Endothelial cell of umbilical vein (primary cell): ENCODE measurements around the gene CEBPB. TPM values are rescaled to one million over a fixed set of nuclear protein-coding genes. Genes with fewer than 3 reads are reported as not detected.

Source experiments
- BruUV-seq: library from RNA; stranded (reverse); fragments of 400-500 nt; replicated peaks from 2 replicates; lab custom pipeline; 2021; lab: Mats Ljungman, UMichigan
- CTCF ChIA-PET: fragments of 300-600, 350-600 bp; sonication (Branson Sonifier 250); formaldehyde crosslinking; loops from one replicate; lab custom pipeline; 2021; ENCODE audit warnings: antibody characterized with exemption, inconsistent platforms; lab: Charles Lee
- POLR2A ChIA-PET: fragments of 300-600, 350-600 bp; sonication (Branson Sonifier 250); formaldehyde crosslinking; loops from one replicate; lab custom pipeline; 2021; ENCODE audit warnings: antibody characterized with exemption, inconsistent platforms; lab: Charles Lee
- DNase-seq: peaks from one replicate; pipeline ENCODE4 v3.0.0-alpha.2; 2011; ENCODE audit warnings: low read depth, low spot score
- FAIRE-seq: peaks from 2 replicates; lab custom pipeline; 2011; peaks lifted over from hg19 to GRCh38; lab: Jason Lieb, UNC
- H2AFZ ChIP-seq: 2 replicates; pipeline ENCODE4 v1.6.0; 2012; ENCODE audit warnings: low read depth, low read length, control low read depth, inconsistent platforms
- H3K27ac ChIP-seq: 2 replicates; pipeline ENCODE4 v1.5.1; 2011; ENCODE audit warnings: low read depth, mild to moderate bottlenecking, control low read depth, low read length, moderate library complexity; ENCODE audit not compliant: insufficient read depth
- H3K27me3 ChIP-seq, 2 experiments: 2 replicates each; pipeline versions ENCODE4 v1.6.0 to v1.6.1; 2011; ENCODE audit warnings: low read length in 2 of 2, mixed read lengths in 1 of 2; ENCODE audit not compliant: control insufficient read depth in 2 of 2, insufficient read depth in 2 of 2
- H3K36me3 ChIP-seq, 2 experiments: 2 replicates in 1 of 2; 3 replicates in 1 of 2; pipeline ENCODE4 v1.5.1; 2011; ENCODE audit warnings: low read length in 2 of 2, mild to moderate bottlenecking in 1 of 2, moderate library complexity in 1 of 2; ENCODE audit not compliant: control insufficient read depth in 2 of 2, insufficient read depth in 2 of 2; ENCODE audit errors: extremely low read depth in 1 of 2
- H3K4me1 ChIP-seq: 3 replicates; pipeline ENCODE4 v1.5.1; 2011; ENCODE audit warnings: mild to moderate bottlenecking, low read length; ENCODE audit not compliant: control insufficient read depth, insufficient read depth; ENCODE audit errors: extremely low read depth
- H3K4me2 ChIP-seq: 2 replicates; pipeline ENCODE4 v1.6.1; 2011; ENCODE audit warnings: low read length, control low read depth, mixed read lengths; ENCODE audit not compliant: insufficient read depth
- H3K4me3 ChIP-seq, 3 experiments: fragments of 200-600 bp in 1 of 3; sonication (generic), shearing (Covaris generic) in 1 of 3; replicated peaks in 1 of 3; 2 replicates each; pipeline ENCODE4 v1.5.1; 2011 to 2016; ENCODE audit warnings: control low read depth in 3 of 3, low read length in 3 of 3, mild to moderate bottlenecking in 2 of 3, inconsistent platforms in 1 of 3, low read depth in 1 of 3, moderate library complexity in 1 of 3; ENCODE audit not compliant: insufficient read depth in 1 of 3
- H3K79me2 ChIP-seq: 2 replicates; pipeline ENCODE4 v1.6.0; 2012; ENCODE audit warnings: low read length, inconsistent platforms; ENCODE audit not compliant: control insufficient read depth, insufficient read depth
- H3K9ac ChIP-seq: replicated peaks from 2 replicates; pipeline ENCODE3; 2011; ENCODE audit warnings: low read length, control low read depth; ENCODE audit not compliant: insufficient read depth; ENCODE audit errors: extremely low read depth
- H3K9me1 ChIP-seq: replicated peaks from 3 replicates; pipeline ENCODE4 v1.6.0; 2011; ENCODE audit warnings: mild to moderate bottlenecking, low read length; ENCODE audit not compliant: control insufficient read depth, insufficient read depth; ENCODE audit errors: extremely low read depth
- H3K9me3 ChIP-seq: replicated peaks from 2 replicates; pipeline ENCODE4 v1.5.1; 2012; ENCODE audit warnings: low read length, inconsistent platforms; ENCODE audit not compliant: control insufficient read depth, insufficient read depth
- H4K20me1 ChIP-seq: replicated peaks from 2 replicates; pipeline ENCODE3; 2011; ENCODE audit warnings: mild to moderate bottlenecking, low read length; ENCODE audit not compliant: control insufficient read depth, insufficient read depth; ENCODE audit errors: extremely low read depth
- EZH2 ChIP-seq: IDR thresholded peaks from 2 replicates; pipeline ENCODE4 v1.6.1; 2012; ENCODE audit warnings: borderline replicate concordance, low read depth, mild to moderate bottlenecking, moderate library complexity, low read length, inconsistent platforms; ENCODE audit not compliant: severe bottlenecking
- FOS ChIP-seq: IDR thresholded peaks from 2 replicates; pipeline ENCODE4 v1.6.1; 2011; ENCODE audit warnings: mild to moderate bottlenecking, low read length, moderate library complexity, borderline replicate concordance; ENCODE audit not compliant: insufficient read depth
- GATA2 ChIP-seq: IDR thresholded peaks from 2 replicates; pipeline ENCODE4 v1.7.0; 2011; ENCODE audit warnings: low read depth, mild to moderate bottlenecking, moderate library complexity, mixed read lengths, low read length; ENCODE audit not compliant: insufficient read length, insufficient read depth
- JUN ChIP-seq: IDR thresholded peaks from 2 replicates; pipeline ENCODE4 v1.6.1; 2011; ENCODE audit warnings: borderline replicate concordance, low read depth; ENCODE audit not compliant: insufficient read length, insufficient read depth
- MAX ChIP-seq: IDR thresholded peaks from 2 replicates; pipeline ENCODE4 v1.6.1; 2011; ENCODE audit not compliant: insufficient read depth, insufficient read length
- MYC ChIP-seq: IDR thresholded peaks from one replicate; pipeline ENCODE4 v1.6.1; 2011; ENCODE audit warnings: mild to moderate bottlenecking, low read depth, low read length
- POLR2A ChIP-seq: IDR thresholded peaks from 2 replicates; pipeline ENCODE4 v1.6.1; 2012; ENCODE audit warnings: low read depth, mild to moderate bottlenecking, control low read depth, low read length
- POLR2AphosphoS5 ChIP-seq: IDR thresholded peaks from 2 replicates; pipeline ENCODE4 v1.6.1; 2012; ENCODE audit warnings: low read depth, mild to moderate bottlenecking, control low read depth, low read length, moderate library complexity; ENCODE audit not compliant: insufficient read depth
- dilution Hi-C: fragments of 300-500 bp; cut with MboI; formaldehyde crosslinking; loops from one replicate; pipeline ENCODE4 v1.15.0; 2019; ENCODE audit warnings: low sequenced_read_pairs; ENCODE audit not compliant: extremely low pct_ligation_motif_present
- intact Hi-C: fragments of 100-400 bp; cut with micrococcal nuclease; formaldehyde crosslinking; loops from one replicate; pipeline ENCODE4 v1.10.0; 2022
- polyA plus RNA-seq, 4 experiments: library from polyadenylated mRNA; depleted of rRNA in 3 of 4; stranded (reverse) in 3 of 4; unstranded in 1 of 4; fragments of >200 nt; gene quantifications; 2 replicates each; pipeline versions ENCODE4 v1.2.1 to v1.2.3, GENCODE V29; 2011 to 2012; ENCODE audit warnings: missing spikeins in 1 of 4
- total RNA-seq: library from RNA; stranded (reverse); gene quantifications from 2 replicates; pipeline ENCODE4 v1.2.3, GENCODE V29; 2021
- TF ChIP-seq, protein P1 (sequence below), 2 donors: IDR thresholded peaks; 1 replicate in 1 of 2; 2 replicates in 1 of 2; pipeline ENCODE4 v1.5.1; 2011; ENCODE audit warnings: low read length in 2 of 2, mild to moderate bottlenecking in 2 of 2, moderate library complexity in 2 of 2, control low read depth in 1 of 2, inconsistent platforms in 1 of 2, low read depth in 1 of 2; ENCODE audit not compliant: insufficient read depth in 1 of 2; ENCODE audit errors: extremely low read depth in 1 of 2

The CEBPB gene
- total and polyA plus RNA-seq, 2 donors (not counting 3 experiments of a cell fraction or from before 2014, with no cell fraction given), result 3.7 to 11.4 TPM

- ChIA-PET CTCF (interaction anchor here (1.1 to 4.7 kb wide), 8 partner anchors 12 to 172 kb away, joined by 3 to 41 read pairs (median 13); no protein-coding TSS in a partner anchor), POLR2A (interaction anchor here (0.6 kb wide), 1 partner anchor 168 kb away, joined by 7 read pairs; the partner anchor contains the start of gene SNAI1)
- Histone ChIP-seq H3K27ac (peak overlapping the region; percentile 77), H3K79me2 (peaks cover 62% of the 10 kb centered on the region), H4K20me1 (no peaks in the 10 kb centered on the region), H3K36me3 (peaks cover 0 to 6% of the 10 kb centered on the region in 2 experiments), H3K4me1 (peaks cover 63% of the 10 kb centered on the region), H3K27me3 (no peaks in the 10 kb centered on the region), H3K9me3 (no peaks in the 10 kb centered on the region), H3K4me2 (peak overlapping the region; percentile 77), H3K9ac (peak overlapping the region; percentile 28), H3K9me1 (no peaks in the 10 kb centered on the region), H2AFZ (no peak overlapping the region), H3K4me3 (peak overlapping the region in 1 of 3 experiments; percentile 12)
- intact Hi-C loops (loop anchor here (5.0 kb wide), 3 partner anchors 39 to 1424 kb away; partner anchors contain the start of genes SNAI1 and UBE2V1), dilution Hi-C loops (no loop called here)
- DNase-seq (no peak), FAIRE-seq (peak; percentile 33)
- no TSS peak for BruUV-seq
- no peak for TF ChIP-seq MYC
- TF ChIP-seq JUN, result no peak
- TF ChIP-seq POLR2A, result no peak
- TF ChIP-seq MAX, result no peak
- no peak for TF ChIP-seq FOS
- no peak for TF ChIP-seq POLR2AphosphoS5
- no peak for TF ChIP-seq EZH2
- TF ChIP-seq, protein P1, sequence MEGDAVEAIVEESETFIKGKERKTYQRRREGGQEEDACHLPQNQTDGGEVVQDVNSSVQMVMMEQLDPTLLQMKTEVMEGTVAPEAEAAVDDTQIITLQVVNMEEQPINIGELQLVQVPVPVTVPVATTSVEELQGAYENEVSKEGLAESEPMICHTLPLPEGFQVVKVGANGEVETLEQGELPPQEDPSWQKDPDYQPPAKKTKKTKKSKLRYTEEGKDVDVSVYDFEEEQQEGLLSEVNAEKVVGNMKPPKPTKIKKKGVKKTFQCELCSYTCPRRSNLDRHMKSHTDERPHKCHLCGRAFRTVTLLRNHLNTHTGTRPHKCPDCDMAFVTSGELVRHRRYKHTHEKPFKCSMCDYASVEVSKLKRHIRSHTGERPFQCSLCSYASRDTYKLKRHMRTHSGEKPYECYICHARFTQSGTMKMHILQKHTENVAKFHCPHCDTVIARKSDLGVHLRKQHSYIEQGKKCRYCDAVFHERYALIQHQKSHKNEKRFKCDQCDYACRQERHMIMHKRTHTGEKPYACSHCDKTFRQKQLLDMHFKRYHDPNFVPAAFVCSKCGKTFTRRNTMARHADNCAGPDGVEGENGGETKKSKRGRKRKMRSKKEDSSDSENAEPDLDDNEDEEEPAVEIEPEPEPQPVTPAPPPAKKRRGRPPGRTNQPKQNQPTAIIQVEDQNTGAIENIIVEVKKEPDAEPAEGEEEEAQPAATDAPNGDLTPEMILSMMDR (IDR thresholded peaks at IDR 0.05; ENCODE audit: extremely low read depth in 1 of 2, insufficient read depth in 1 of 2, low read depth in 1 of 2, low read length in 2 of 2), result no peak
- no peak for TF ChIP-seq GATA2
Observed at GRCh38 chr20:50151034-50151743, 39.4 kb upstream of the CEBPB start.
